GM21515 (cell line): ENCODE measurements around the gene TARS3.
"Not testable (repeated sequence)": the region's sequence is repeated elsewhere in the genome, so short reads cannot be mapped to it uniquely, and the experiment has no call there.

Source experiments
- ATAC-seq: cut with Tn5 transposase; IDR thresholded peaks from one replicate; pipeline ENCODE4 v1.9.1; 2021; ENCODE audit not compliant: unreplicated experiment

The TARS3 gene

GRCh38 chr15:101723874-101724674 lies at the start of gene TARS3:
TARS3 (minus strand) TSS chr15:101724473; CDS start chr15:101724387, 86 bp downstream.
- peak; percentile 88 for ATAC-seq

GRCh38 chr15:101773496-101774100 lies 49.3 kb upstream of the TARS3 start:
- no peak for ATAC-seq

- no peak for ATAC-seq
Measured at GRCh38 chr15:101772921-101773320, 48.6 kb upstream of the TARS3 start.

- not testable (repeated sequence) for ATAC-seq
Measured at GRCh38 chr15:101767083-101767640, 42.9 kb upstream of the TARS3 start.

GRCh38 chr15:101765772-101766456 lies 41.6 kb upstream of the TARS3 start:
- ATAC-seq, result no peak

- ATAC-seq, result not testable (repeated sequence)
Measured at GRCh38 chr15:101765340-101765671, 41.0 kb upstream of the TARS3 start.

GRCh38 chr15:101764669-101765339 lies 40.5 kb upstream of the TARS3 start:
- not testable (repeated sequence) for ATAC-seq

- peak; percentile 35 for ATAC-seq
Measured at GRCh38 chr15:101746716-101747082, 22.4 kb upstream of the TARS3 start.

- ATAC-seq, result not testable (repeated sequence)
Measured at GRCh38 chr15:101734837-101735236, 10.6 kb upstream of the TARS3 start.

GRCh38 chr15:101733545-101733944 lies 9.3 kb upstream of the TARS3 start:
- no peak for ATAC-seq

- no peak for ATAC-seq
Measured at GRCh38 chr15:101732772-101733171, 8.5 kb upstream of the TARS3 start.

- no peak for ATAC-seq
Measured at GRCh38 chr15:101731746-101732145, 7.5 kb upstream of the TARS3 start.

GRCh38 chr15:101727186-101727585 lies 2.9 kb upstream of the TARS3 start:
- no peak for ATAC-seq

GRCh38 chr15:101725073-101725472 lies 800 bp upstream of the TARS3 start:
- no peak for ATAC-seq

GRCh38 chr15:101724675-101725005 lies 367 bp upstream of the TARS3 start:
- no peak for ATAC-seq

GRCh38 chr15:101723171-101723873 lies 951 bp downstream of the TARS3 start:
- ATAC-seq, result peak; percentile 45

- ATAC-seq, result no peak
Measured at GRCh38 chr15:101718896-101719295, 5.4 kb downstream of the TARS3 start.

- no peak for ATAC-seq
Measured at GRCh38 chr15:101712078-101712477, 12.2 kb downstream of the TARS3 start.

GRCh38 chr15:101710806-101711205 lies 13.5 kb downstream of the TARS3 start:
- ATAC-seq, result no peak

GRCh38 chr15:101709466-101709865 lies 14.8 kb downstream of the TARS3 start:
- ATAC-seq, result no peak

GRCh38 chr15:101707983-101708382 lies 16.3 kb downstream of the TARS3 start:
- no peak for ATAC-seq
